Activated naive CD4-positive, alpha-beta T cell treated with anti-CD3 and anti-CD28 coated beads, Interleukin-2, amount 10 ng/mL, durations not matched to agents 7 days and 5 days (primary cell): Measurements from ENCODE around the gene PPP1R15B.

Experiments used
- CTCF ChIA-PET: fragments of 350-600 bp; sonication (Branson Sonifier 250); formaldehyde crosslinking; loops from one replicate; lab custom pipeline; 2021; ENCODE audit warnings: antibody characterized with exemption; lab: Charles Lee
- DNase-seq: peaks from one replicate; pipeline ENCODE4 v3.0.0-alpha.2; 2020
- H3K27ac Mint-ChIP-seq: one replicate; pipeline ENCODE4 v1.8.0; 2021; ENCODE audit warnings: mild to moderate bottlenecking, moderate library complexity, mixed read lengths
- H3K27me3 Mint-ChIP-seq: one replicate; pipeline ENCODE4 v1.8.0; 2021; ENCODE audit warnings: mild to moderate bottlenecking, mixed read lengths
- H3K36me3 Mint-ChIP-seq: one replicate; pipeline ENCODE4 v1.8.0; 2021; ENCODE audit warnings: mixed read lengths
- H3K4me1 Mint-ChIP-seq: one replicate; pipeline ENCODE4 v1.8.0; 2021; ENCODE audit warnings: mixed read lengths
- H3K4me3 Mint-ChIP-seq: one replicate; pipeline ENCODE4 v1.8.0; 2021; ENCODE audit warnings: mild to moderate bottlenecking, moderate library complexity, mixed read lengths
- H3K9me3 Mint-ChIP-seq: one replicate; pipeline ENCODE4 v1.8.0; 2021; ENCODE audit warnings: mixed read lengths

The PPP1R15B gene

GRCh38 chr1:204439621-204440375, 28.2 kb upstream of the PPP1R15B start:
- Mint-ChIP-seq H3K36me3 (peaks cover 57% of the 10 kb centered on the region), H3K4me3 (no peak overlapping the region), H3K9me3 (no peaks in the 10 kb centered on the region), H3K27me3 (no peaks in the 10 kb centered on the region), H3K27ac (no peak overlapping the region), H3K4me1 (peaks cover 12% of the 10 kb centered on the region)
- CTCF ChIA-PET, result interaction anchor here (1.1 to 7.9 kb wide), 4 partner anchors 8 to 64 kb away, joined by 3 to 70 read pairs (median 12); no protein-coding TSS in a partner anchor
- DNase-seq, result no peak

DNA sequence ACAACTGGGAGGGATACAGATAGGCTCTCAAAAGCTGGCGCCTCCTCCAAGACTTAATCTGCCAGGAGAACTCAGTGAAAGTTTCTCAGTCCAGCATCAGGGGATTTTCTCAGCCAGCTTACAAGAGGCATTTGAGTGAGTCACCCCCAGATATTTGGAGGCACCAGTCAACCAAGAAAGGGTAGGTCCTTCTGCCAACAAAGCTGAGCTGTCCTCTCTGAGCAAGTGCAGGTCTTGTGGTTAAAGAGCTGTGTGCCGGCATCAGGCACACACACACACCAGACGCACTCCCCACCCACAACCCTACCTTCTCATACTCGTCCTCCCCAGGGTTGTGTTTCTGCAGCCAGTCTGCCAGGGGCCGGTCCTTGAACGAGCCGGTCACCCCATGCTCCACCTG, 27.0 kb upstream of the PPP1R15B start:
- Mint-ChIP-seq H3K9me3 (no peaks in the 10 kb centered on the region), H3K27ac (no peak overlapping the region), H3K4me1 (peaks cover under 1% of the 10 kb centered on the region), H3K4me3 (no peak overlapping the region), H3K27me3 (no peaks in the 10 kb centered on the region), H3K36me3 (peaks cover 56% of the 10 kb centered on the region)
- CTCF ChIA-PET, result interaction anchor here (0.9 to 7.9 kb wide), 5 partner anchors 8 to 368 kb away, joined by 3 to 70 read pairs (median 10); no protein-coding TSS in a partner anchor
- DNase-seq, result no peak

- CTCF ChIA-PET, result interaction anchor here (0.9 to 7.9 kb wide), 4 partner anchors 7 to 369 kb away, joined by 4 to 70 read pairs (median 15); no protein-coding TSS in a partner anchor
- Mint-ChIP-seq H3K27me3 (no peaks in the 10 kb centered on the region), H3K4me3 (no peak overlapping the region), H3K9me3 (no peaks in the 10 kb centered on the region), H3K36me3 (peaks cover 60% of the 10 kb centered on the region), H3K27ac (no peak overlapping the region), H3K4me1 (no peaks in the 10 kb centered on the region)
- no peak for DNase-seq
Measured at GRCh38 chr1:204437796-204438570, 26.4 kb upstream of the PPP1R15B start.

DNA sequence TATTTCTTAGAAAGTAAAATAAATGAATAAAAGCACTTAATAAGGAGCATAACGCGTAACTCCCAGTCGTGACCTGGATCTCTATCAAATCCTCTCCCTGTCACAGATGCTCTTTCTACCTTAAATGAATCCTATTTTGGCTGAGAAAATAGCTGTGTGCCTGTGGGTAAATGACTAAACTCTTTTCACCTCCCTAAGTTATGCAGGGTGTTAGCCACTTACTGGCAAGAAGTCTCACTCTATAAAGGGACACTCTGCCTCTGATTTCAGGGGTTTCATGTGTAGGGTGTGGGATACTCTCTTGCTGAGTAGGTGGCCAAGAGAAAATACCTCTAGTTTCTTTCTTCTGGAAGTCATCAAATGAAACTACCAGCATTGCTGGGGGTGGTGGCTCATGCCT, 24.3 kb upstream of the PPP1R15B start:
- Mint-ChIP-seq H3K4me1 (no peaks in the 10 kb centered on the region), H3K4me3 (no peak overlapping the region), H3K27me3 (no peaks in the 10 kb centered on the region), H3K27ac (no peak overlapping the region), H3K36me3 (peaks cover 63% of the 10 kb centered on the region), H3K9me3 (no peaks in the 10 kb centered on the region)
- CTCF ChIA-PET, result interaction anchor here (1.5 to 2.5 kb wide), 3 partner anchors 10 to 67 kb away, joined by 6 to 11 read pairs (median 8); partner anchors contain the start of gene PIK3C2B
- DNase-seq, result no peak

DNA sequence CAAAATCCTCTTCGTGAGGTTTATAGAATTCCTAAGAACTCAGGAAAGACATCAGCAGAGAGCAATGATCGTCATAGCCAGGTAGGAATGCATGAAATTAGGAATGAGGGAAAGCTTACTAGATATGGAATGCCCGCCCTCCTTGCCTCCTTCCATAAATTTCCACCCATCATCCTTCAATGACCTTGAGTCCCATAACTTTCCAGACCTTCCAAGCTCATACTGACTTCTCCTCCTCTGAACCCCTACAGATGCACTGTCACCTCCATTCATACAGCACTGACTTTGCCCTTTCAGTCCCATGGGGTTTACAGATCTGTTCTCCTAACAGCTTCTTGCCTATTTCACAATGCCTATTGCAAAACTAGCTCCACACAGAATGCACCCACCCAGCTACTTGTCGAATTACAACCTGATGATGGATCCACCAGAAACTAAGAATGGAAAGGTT, 23.8 kb upstream of the PPP1R15B start:
- DNase-seq, result no peak
- Mint-ChIP-seq H3K4me3 (no peak overlapping the region), H3K4me1 (no peaks in the 10 kb centered on the region), H3K27ac (no peak overlapping the region), H3K27me3 (no peaks in the 10 kb centered on the region), H3K9me3 (no peaks in the 10 kb centered on the region), H3K36me3 (peaks cover 63% of the 10 kb centered on the region)
- CTCF ChIA-PET, result interaction anchor here (1.0 to 2.5 kb wide), 4 partner anchors 11 to 68 kb away, joined by 3 to 11 read pairs (median 7); partner anchors contain the start of gene PIK3C2B

GRCh38 chr1:204434116-204434755, 22.6 kb upstream of the PPP1R15B start:
- Mint-ChIP-seq H3K36me3 (peaks cover 54% of the 10 kb centered on the region), H3K27me3 (no peaks in the 10 kb centered on the region), H3K4me1 (no peaks in the 10 kb centered on the region), H3K4me3 (no peak overlapping the region), H3K9me3 (no peaks in the 10 kb centered on the region), H3K27ac (no peak overlapping the region)
- DNase-seq, result no peak
- CTCF ChIA-PET, result interaction anchor here (1.0 to 5.3 kb wide), 5 partner anchors 10 to 69 kb away, joined by 3 to 43 read pairs (median 8); partner anchors contain the start of gene PIK3C2B

GRCh38 chr1:204432708-204433107, 21.1 kb upstream of the PPP1R15B start:
- H3K27ac Mint-ChIP-seq, result no peak overlapping the region
- H3K36me3 Mint-ChIP-seq, result peaks cover 54% of the 10 kb centered on the region
- no peak overlapping the region for H3K4me3 Mint-ChIP-seq
- H3K4me1 Mint-ChIP-seq, result no peaks in the 10 kb centered on the region
- no peak for DNase-seq
- H3K9me3 Mint-ChIP-seq, result no peaks in the 10 kb centered on the region
- CTCF ChIA-PET, result interaction anchor here (1.3 to 6.5 kb wide), 10 partner anchors 9 to 374 kb away, joined by 3 to 178 read pairs (median 23); partner anchors contain the start of gene PIK3C2B
- no peaks in the 10 kb centered on the region for H3K27me3 Mint-ChIP-seq

DNA sequence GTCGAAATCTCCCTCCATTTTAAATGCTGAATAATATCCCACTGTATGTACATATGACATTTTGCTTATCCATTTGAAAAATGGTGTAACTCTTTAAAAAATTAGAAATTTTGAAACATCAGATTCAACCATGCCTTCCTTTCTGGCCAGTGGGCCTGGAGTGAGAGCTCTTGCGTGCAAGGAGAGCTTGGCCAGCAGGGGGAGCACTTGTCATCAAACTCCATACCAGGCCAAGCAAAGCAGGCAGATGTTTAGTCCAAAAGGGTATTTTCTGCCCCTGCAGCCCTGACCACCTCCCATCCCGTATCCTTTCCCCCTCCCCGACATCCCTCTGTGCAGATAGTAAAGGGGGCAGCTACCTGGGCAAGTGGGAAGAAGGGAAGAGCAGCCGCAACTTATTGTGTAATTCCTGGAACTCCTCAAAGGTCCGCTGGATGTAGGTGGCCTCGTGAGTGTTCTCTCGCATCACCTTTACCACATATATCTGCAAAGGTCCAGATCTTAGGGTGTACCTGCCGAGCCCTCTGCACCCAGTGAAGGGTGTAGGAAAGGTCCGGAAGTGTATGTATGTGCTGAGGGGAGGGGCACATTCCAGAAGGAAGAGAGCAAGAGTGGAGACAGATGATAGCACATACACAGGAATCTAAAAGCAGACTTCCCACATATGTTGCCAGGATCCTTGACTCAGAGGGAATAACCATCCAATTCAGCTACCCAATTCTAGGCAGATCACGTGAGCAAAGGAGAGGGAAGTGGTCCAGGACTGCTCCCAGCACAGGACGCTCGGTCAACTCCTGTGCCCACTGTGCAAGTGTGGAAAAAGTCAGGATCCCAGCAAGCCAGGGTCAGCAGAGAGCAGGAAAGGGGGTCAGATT, 19.9 kb upstream of the PPP1R15B start:
- Mint-ChIP-seq H3K4me1 (no peaks in the 10 kb centered on the region), H3K27me3 (no peaks in the 10 kb centered on the region), H3K27ac (no peak overlapping the region), H3K4me3 (no peak overlapping the region), H3K36me3 (peaks cover 55% of the 10 kb centered on the region), H3K9me3 (no peaks in the 10 kb centered on the region)
- DNase-seq, result peak; percentile 87
- CTCF ChIA-PET, result interaction anchor here (0.8 to 6.5 kb wide), 23 partner anchors 9 to 375 kb away, joined by 3 to 178 read pairs (median 8); partner anchors contain the start of genes MDM4 and PIK3C2B

GRCh38 chr1:204429746-204430145, 18.1 kb upstream of the PPP1R15B start:
- no peak overlapping the region for H3K27ac Mint-ChIP-seq
- H3K27me3 Mint-ChIP-seq, result no peaks in the 10 kb centered on the region
- H3K36me3 Mint-ChIP-seq, result peaks cover 67% of the 10 kb centered on the region
- H3K9me3 Mint-ChIP-seq, result no peaks in the 10 kb centered on the region
- H3K4me1 Mint-ChIP-seq, result no peaks in the 10 kb centered on the region
- CTCF ChIA-PET, result interaction anchor here (0.9 to 6.5 kb wide), 10 partner anchors 12 to 383 kb away, joined by 3 to 178 read pairs (median 22); partner anchors contain the start of gene PIK3C2B
- no peak for DNase-seq
- H3K4me3 Mint-ChIP-seq, result no peak overlapping the region

GRCh38 chr1:204426971-204427701, 15.5 kb upstream of the PPP1R15B start:
- Mint-ChIP-seq H3K36me3 (peaks cover 49% of the 10 kb centered on the region), H3K4me3 (no peak overlapping the region), H3K4me1 (no peaks in the 10 kb centered on the region), H3K9me3 (no peaks in the 10 kb centered on the region), H3K27ac (no peak overlapping the region), H3K27me3 (no peaks in the 10 kb centered on the region)
- CTCF ChIA-PET, result interaction anchor here (1.1 to 6.5 kb wide), 4 partner anchors 13 to 75 kb away, joined by 3 to 178 read pairs (median 3); partner anchors contain the start of gene PIK3C2B
- no peak for DNase-seq

DNA sequence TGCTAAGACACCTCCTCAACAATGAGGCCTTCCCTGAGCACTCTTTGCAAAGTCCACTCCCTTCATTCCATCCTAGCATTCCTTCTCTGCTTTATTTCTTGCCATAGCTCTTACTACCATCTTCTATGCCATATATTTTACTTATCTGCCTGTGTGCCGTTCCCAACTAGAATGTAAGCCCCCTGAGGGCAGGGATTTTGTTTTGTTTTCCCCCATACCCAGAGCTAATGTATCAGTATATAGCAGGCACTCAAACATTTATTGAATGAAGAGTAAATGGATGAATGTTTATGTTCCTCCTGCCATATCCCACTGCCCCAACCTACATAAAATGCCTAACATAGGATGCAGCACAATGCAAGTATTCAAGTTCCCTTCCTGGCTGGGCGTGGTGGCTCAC, 14.9 kb upstream of the PPP1R15B start:
- CTCF ChIA-PET, result interaction anchor here (1.3 to 6.5 kb wide), 2 partner anchors 68 to 76 kb away, joined by 3 to 178 read pairs; partner anchors contain the start of gene PIK3C2B
- no peak for DNase-seq
- Mint-ChIP-seq H3K4me3 (no peak overlapping the region), H3K27ac (no peak overlapping the region), H3K27me3 (no peaks in the 10 kb centered on the region), H3K36me3 (peaks cover 44% of the 10 kb centered on the region), H3K4me1 (no peaks in the 10 kb centered on the region), H3K9me3 (no peaks in the 10 kb centered on the region)

GRCh38 chr1:204426035-204426436, 14.4 kb upstream of the PPP1R15B start:
- Mint-ChIP-seq H3K27ac (no peak overlapping the region), H3K27me3 (no peaks in the 10 kb centered on the region), H3K4me3 (no peak overlapping the region), H3K36me3 (peaks cover 41% of the 10 kb centered on the region), H3K4me1 (no peaks in the 10 kb centered on the region), H3K9me3 (no peaks in the 10 kb centered on the region)
- no peak for DNase-seq
- CTCF ChIA-PET, result interaction anchor here (1.3 kb wide), 1 partner anchor 68 kb away, joined by 3 read pairs; the partner anchor contains the start of gene PIK3C2B
